Measurements from ENCODE around the gene OR4F3. TPM values are rescaled to one million over a fixed set of nuclear protein-coding genes. Genes with fewer than 3 reads are reported as not detected.
"Not testable (repeated sequence)": the region's sequence is repeated elsewhere in the genome, so short reads cannot be mapped to it uniquely, and the experiment has no call there.

OR4F3 gene
- total RNA-seq (2014; rRNA removed; shearing (Covaris generic)), result not detected in 2 replicates
- not detected in 2 replicates for polyA plus RNA-seq (2015; cell fraction: cytosol; rRNA removed)
- 1.2 and 1.4 TPM in 2 replicates for polyA plus RNA-seq (2015; cell fraction: nucleus; rRNA removed)

- DNase-seq (ENCODE audit: low read depth, low spot score); in situ Hi-C loops (cut with HindIII; ENCODE audit: low pct_unique_long_range_greater_than_20kb, low sequenced_read_pairs): not testable (repeated sequence)
Observed at GRCh38 chr5:181366968-181367367, at the start of gene OR4F3. TSS of gene OR4F3 (plus strand) at chr5:181367268.

Other genes with a start within 250 kb of the OR4F3 start
- not detected in 2 replicates for gene OR2V1, start 236.1 kb upstream of the OR4F3 start, total RNA-seq (2014; rRNA removed; shearing (Covaris generic))
- not detected in 2 replicates for gene OR2V2, start 219.7 kb upstream of the OR4F3 start, total RNA-seq (2014; rRNA removed; shearing (Covaris generic))
- 4.1 and 6.8 TPM in 2 replicates for gene TRIM7, start 162.1 kb upstream of the OR4F3 start, total RNA-seq (2014; rRNA removed; shearing (Covaris generic))
- 14.4 and 17.9 TPM in 2 replicates for gene TRIM41, start 144.0 kb upstream of the OR4F3 start, total RNA-seq (2014; rRNA removed; shearing (Covaris generic))
- gene RACK1, start 123.4 kb upstream of the OR4F3 start, total RNA-seq (2014; rRNA removed; shearing (Covaris generic)), result 4,033 and 4,118 TPM in 2 replicates
- gene TRIM52, start 106.1 kb upstream of the OR4F3 start, total RNA-seq (2014; rRNA removed; shearing (Covaris generic)), result 2.2 and 3.3 TPM in 2 replicates

All from SK-MEL-5 (cell line).